Erythroblast (primary cell): ENCODE data around the gene ZDHHC16.

Experiments
- GATA1 ChIP-seq: IDR thresholded peaks from 2 replicates; pipeline ENCODE4 v1.6.1; 2011; ENCODE audit warnings: low read depth, mild to moderate bottlenecking, control low read depth, low read length, moderate library complexity
- POLR2A ChIP-seq: IDR thresholded peaks from 2 replicates; pipeline ENCODE4 v1.6.1; 2011; ENCODE audit warnings: mild to moderate bottlenecking, low read length

- TF ChIP-seq POLR2A (no peak), GATA1 (no peak)
Observed at GRCh38 chr10:97416565-97416964, 29.4 kb upstream of the ZDHHC16 start.
